T-helper 17 cell (primary cell): ENCODE results near the gene OSTN. TPM values are rescaled to one million over a fixed set of nuclear protein-coding genes. Genes with fewer than 3 reads are reported as not detected.

Experiments
- ATAC-seq: fragments of 150-1000 bp; cut with Tn5 transposase; 2 replicates; pipeline ENCODE4 v1.10.0; 2021; ENCODE audit warnings: mild to moderate bottlenecking, moderate library complexity
- DNase-seq, 3 donors: peaks; one replicate each; pipeline versions ENCODE4 v3.0.0 to v3.0.0-alpha.2; 2020 to 2021
- H3K9me3 ChIP-seq: one replicate; pipeline ENCODE4 v1.7.0; 2013; ENCODE audit warnings: low read length, mild to moderate bottlenecking; ENCODE audit not compliant: control insufficient read depth, poor library complexity, severe bottlenecking
- H3K27ac Mint-ChIP-seq: one replicate; pipeline ENCODE4 v1.8.0; 2022; ENCODE audit warnings: mild to moderate bottlenecking, moderate library complexity, mixed read lengths
- H3K27me3 Mint-ChIP-seq: one replicate; pipeline ENCODE4 v1.8.0; 2022; ENCODE audit warnings: mixed read lengths
- H3K36me3 Mint-ChIP-seq: one replicate; pipeline ENCODE4 v1.8.0; 2022; ENCODE audit warnings: low read depth, mixed read lengths
- H3K4me1 Mint-ChIP-seq: one replicate; pipeline ENCODE4 v1.8.0; 2022; ENCODE audit warnings: mild to moderate bottlenecking, mixed read lengths
- H3K4me3 Mint-ChIP-seq: one replicate; pipeline ENCODE4 v1.8.0; 2022; ENCODE audit warnings: mild to moderate bottlenecking, moderate library complexity, mixed read lengths
- total RNA-seq, 4 donors: library from RNA in 2 of 4; stranded (reverse) in 2 of 4; gene quantifications; one replicate each; pipeline ENCODE4 v1.2.3 and lab custom pipeline; 2022 to 2026

Gene OSTN
- total RNA-seq, 2 donors from 2014 or later, result not detected

DNA sequence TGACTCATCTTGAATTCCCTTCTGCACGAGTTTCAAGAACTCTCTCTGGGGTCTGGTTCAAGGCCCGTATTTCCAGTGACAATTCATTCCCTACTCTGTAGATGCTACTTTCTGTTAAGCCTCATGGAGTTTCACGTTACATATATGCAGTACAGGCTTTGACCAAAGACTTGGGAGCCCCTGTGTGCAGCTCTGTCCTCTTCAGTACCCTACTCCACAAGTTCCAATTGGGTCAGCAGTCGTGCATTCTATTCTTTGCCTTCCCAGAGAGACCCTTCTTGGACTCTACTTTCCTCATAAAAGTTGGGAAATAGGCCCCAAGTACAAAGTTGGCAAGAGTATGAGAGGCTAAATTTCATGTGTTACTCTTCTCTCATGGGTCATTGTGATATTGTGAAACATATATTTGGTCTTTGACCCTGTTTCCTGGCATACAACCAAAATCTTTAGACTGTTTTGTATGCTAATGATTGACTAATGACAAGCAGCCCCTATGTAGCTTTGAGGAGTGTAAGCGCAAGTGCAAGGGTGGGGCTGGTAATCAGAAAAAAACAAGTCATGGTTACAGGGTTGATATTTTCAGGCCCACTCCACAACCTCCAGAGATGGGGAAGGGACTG, 115.2 kb downstream of the OSTN start:
- no peak for ATAC-seq
- Mint-ChIP-seq H3K4me1 (no peaks in the 10 kb centered on the region), H3K27me3 (no peaks in the 10 kb centered on the region), H3K4me3 (no peak overlapping the region), H3K27ac (no peak overlapping the region), H3K36me3 (no peaks in the 10 kb centered on the region)
- H3K9me3 ChIP-seq, result no peaks in the 10 kb centered on the region
- no peak for DNase-seq

Other genes with a start within 250 kb of the OSTN start
- gene CCDC50, start 130.2 kb downstream of the OSTN start, total RNA-seq, result 10 to 100 TPM; 11.8 to 12.7 TPM
- gene UTS2B, start 131.3 kb downstream of the OSTN start, total RNA-seq, result not detected